Brain microvascular endothelial cell (primary cell): Measurements from ENCODE around the gene PSMD2.
A peak's percentile ranks its signal among the peaks of the same experiment; 100 is the strongest.

Source experiments
- DNase-seq: peaks from one replicate; pipeline ENCODE4 v3.0.0-alpha.2; 2020
- H3K27ac ChIP-seq: fragments of 250-450 bp; sonication (Bioruptor Pico); 2 replicates; pipeline ENCODE4 v1.5.1; 2020; ENCODE audit warnings: mild to moderate bottlenecking, moderate library complexity
- H3K27me3 ChIP-seq: fragments of 250-450 bp; sonication (Bioruptor Pico); replicated peaks from 2 replicates; pipeline ENCODE4 v1.5.1; 2020; ENCODE audit warnings: mild to moderate bottlenecking
- H3K36me3 ChIP-seq: fragments of 250-450 bp; sonication (Bioruptor Pico); replicated peaks from 2 replicates; pipeline ENCODE4 v1.5.1; 2020; ENCODE audit warnings: mild to moderate bottlenecking
- H3K4me3 ChIP-seq: 2 replicates; pipeline ENCODE4 v1.5.1; 2011; ENCODE audit warnings: low read depth, mild to moderate bottlenecking, control low read depth, low read length, moderate library complexity
- CTCF ChIP-seq: IDR thresholded peaks from 2 replicates; pipeline ENCODE4 v1.5.1; 2011; ENCODE audit warnings: low read depth, mild to moderate bottlenecking, moderate library complexity, low read length, control low read depth, inconsistent platforms; ENCODE audit errors: missing control alignments
- in situ Hi-C: cut with HindIII; loops from 2 replicates; pipeline ENCODE4 v1.10.0; 2017; ENCODE audit warnings: low sequenced_read_pairs, low pct_ligation_motif_present

Gene PSMD2

GRCh38 chr3:184325715-184326369 lies 26.8 kb downstream of the PSMD2 start:
- no peak for DNase-seq
- in situ Hi-C loops: no loop called here
- Histone ChIP-seq H3K4me3 (no peak overlapping the region), H3K27me3 (no peaks in the 10 kb centered on the region), H3K36me3 (peaks cover 100% of the 10 kb centered on the region), H3K27ac (no peak overlapping the region)
- no peak for TF ChIP-seq CTCF

GRCh38 chr3:184327171-184327570 lies 28.1 kb downstream of the PSMD2 start:
- no peak overlapping the region for H3K4me3 ChIP-seq
- no peak for TF ChIP-seq CTCF
- in situ Hi-C loops: no loop called here
- no peaks in the 10 kb centered on the region for H3K27me3 ChIP-seq
- DNase-seq: no peak
- H3K36me3 ChIP-seq: peaks cover 100% of the 10 kb centered on the region
- H3K27ac ChIP-seq: no peak overlapping the region

GRCh38 chr3:184328516-184328915 lies 29.5 kb downstream of the PSMD2 start:
- in situ Hi-C loops: no loop called here
- no peaks in the 10 kb centered on the region for H3K27me3 ChIP-seq
- no peak for TF ChIP-seq CTCF
- no peak for DNase-seq
- H3K36me3 ChIP-seq: peaks cover 98% of the 10 kb centered on the region
- H3K4me3 ChIP-seq: no peak overlapping the region
- H3K27ac ChIP-seq: no peak overlapping the region

- DNase-seq: peak; percentile 93
- H3K27ac ChIP-seq: peak overlapping the region; percentile 83
- in situ Hi-C loops: no loop called here
- H3K27me3 ChIP-seq: no peaks in the 10 kb centered on the region
- H3K4me3 ChIP-seq: no peak overlapping the region
- H3K36me3 ChIP-seq: peaks cover 79% of the 10 kb centered on the region
- TF ChIP-seq CTCF: no peak
These were observed 33.5 kb downstream of the PSMD2 start for GRCh38 chr3:184332370-184333090.

- in situ Hi-C loops: no loop called here
- TF ChIP-seq CTCF: no peak
- Histone ChIP-seq H3K27me3 (no peaks in the 10 kb centered on the region), H3K36me3 (peaks cover 72% of the 10 kb centered on the region), H3K27ac (peak overlapping the region; percentile 83), H3K4me3 (no peak overlapping the region)
- DNase-seq: no peak
These were observed 34.1 kb downstream of the PSMD2 start for GRCh38 chr3:184333190-184333589.
